HG03571 (cell line): Measurements from ENCODE around the gene THEMIS.
"Not testable (repeated sequence)": the region's sequence is repeated elsewhere in the genome, so short reads cannot be mapped to it uniquely, and the experiment has no call there.

ENCODE experiments used
- ATAC-seq: cut with Tn5 transposase; IDR thresholded peaks from one replicate; pipeline ENCODE4 v1.9.1; 2021; ENCODE audit not compliant: unreplicated experiment

Gene THEMIS

DNA sequence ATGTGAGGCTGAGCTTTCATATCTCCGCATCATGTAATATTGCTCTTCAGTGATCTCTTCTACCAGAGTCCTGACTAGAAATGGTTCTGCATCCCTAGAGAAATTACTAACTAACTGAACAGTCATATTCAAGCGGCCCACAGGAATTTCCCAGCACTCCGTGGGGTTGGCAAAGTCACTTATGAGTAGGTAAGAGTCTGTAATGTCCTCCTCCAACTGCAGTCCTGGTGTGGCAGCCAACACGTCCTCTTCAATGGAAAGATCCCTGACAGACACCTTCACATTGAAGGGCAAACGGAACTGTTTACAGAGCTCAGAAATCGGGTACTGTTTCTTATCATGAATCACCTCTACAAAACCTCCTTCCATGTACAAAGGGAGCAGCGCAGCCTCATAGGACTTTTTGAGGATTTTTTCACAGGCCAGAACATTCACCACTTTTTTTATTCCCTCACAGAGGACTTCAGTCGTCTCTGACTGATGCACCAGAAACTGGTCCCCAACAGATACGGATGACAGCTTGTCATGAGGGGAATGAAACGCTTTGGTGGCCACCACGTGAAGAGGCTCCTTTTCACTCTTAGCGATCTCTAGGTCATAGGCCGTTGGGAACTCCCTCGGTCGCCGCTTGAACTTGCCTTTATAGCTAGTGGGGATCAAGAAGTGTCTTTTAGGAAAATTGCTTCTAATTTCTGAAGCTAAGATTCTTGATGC lies 87.7 kb downstream of the THEMIS start:
- ATAC-seq: no peak

DNA sequence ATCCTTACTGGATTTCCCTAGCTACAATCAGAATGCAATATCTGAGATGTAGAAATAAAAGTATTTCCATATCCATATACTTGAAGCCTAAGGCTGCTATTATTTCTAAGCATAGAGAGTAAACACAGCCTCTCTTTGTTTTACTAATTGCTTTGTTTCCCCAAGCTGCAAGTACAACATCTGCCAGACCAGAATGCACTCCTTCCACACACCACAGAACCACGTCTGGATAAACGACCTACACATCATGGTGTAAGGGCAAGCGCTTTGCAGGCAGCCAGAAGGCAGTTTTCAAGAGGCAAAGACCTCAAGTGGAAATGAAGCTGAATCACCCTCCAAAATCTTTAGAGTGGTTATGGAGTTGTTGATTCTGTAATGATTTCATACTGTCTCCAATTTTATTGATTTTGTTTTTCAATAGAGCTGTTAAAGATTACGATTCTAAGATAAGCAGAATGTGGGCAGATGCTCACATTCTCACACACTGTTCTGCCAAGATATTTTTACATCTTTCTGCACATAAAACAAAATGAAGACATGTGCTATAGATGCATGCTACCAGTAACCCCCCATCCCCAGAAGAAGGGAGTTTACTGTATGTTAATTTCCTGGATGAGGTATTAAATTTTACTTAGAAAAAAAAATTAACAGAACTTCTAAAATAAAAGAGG lies 88.8 kb downstream of the THEMIS start:
- no peak for ATAC-seq

DNA sequence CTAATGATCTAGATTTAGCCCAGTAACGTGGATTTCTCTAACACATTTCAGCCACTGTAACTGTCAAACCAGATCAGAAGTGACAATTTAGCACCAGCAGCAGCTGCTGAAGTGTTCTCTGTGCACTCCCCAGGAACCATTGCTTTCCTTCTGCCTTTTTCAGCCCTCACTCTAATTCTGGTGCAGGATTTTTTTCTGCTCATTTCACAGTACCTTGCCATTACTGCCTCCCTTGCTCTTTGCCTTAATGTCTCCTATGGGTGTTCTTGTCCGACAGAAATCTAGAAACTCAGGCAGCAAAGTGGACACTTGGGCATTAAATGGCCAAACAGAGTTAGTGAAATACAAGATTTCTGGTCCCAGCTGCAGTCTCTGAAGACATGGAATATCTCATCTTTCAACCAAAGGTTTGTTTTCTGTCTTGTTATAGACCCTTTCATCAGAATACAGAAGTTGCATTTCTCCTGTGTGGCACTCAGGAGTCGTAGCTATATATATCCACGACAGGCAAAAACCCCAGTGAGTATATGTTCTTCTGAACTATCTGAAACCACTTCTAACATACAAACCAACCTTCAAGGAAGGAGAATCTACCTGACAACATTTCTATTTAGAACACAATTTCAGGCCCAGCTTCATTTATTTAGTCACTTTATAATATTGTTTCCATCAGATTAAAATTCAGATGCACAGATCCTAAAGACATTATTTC lies 92.9 kb downstream of the THEMIS start:
- no peak for ATAC-seq

DNA sequence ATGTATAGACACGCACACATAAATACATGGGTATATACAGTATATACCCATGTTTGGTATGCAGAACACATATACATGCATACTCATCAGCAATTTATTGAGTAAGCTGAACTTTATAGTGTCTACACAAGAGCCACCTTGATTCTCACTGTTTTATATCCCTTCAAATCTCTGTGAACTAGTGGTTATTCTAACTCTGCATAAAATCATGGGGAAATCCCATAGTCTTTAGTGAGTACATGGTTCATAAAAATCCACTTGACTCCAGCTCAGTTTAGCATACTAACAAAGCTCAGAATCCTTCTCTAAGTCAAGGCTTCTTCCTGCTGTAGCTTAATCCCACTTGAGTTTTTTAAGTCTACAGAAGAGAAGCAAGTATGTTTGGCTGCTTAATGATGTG lies 104.1 kb downstream of the THEMIS start:
- ATAC-seq: no peak

DNA sequence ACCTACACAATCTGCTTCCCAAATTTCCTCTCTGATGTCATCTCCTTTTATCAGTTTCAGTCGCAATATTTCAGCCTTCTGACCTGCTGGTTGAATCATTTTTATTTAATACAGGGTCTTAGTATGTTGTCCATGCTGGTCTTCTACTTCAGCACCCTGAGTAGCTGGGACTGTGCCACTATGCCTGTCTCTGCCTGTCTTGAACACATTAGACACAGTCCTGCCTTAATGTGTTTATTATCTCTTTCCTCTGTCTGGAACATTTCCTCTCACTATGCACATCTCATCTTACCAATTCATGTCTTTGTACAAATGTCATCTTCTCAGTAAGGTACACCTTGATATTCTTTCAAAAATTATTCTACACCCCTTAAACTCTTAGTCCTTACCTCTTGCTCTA lies 106.5 kb downstream of the THEMIS start:
- no peak for ATAC-seq

DNA sequence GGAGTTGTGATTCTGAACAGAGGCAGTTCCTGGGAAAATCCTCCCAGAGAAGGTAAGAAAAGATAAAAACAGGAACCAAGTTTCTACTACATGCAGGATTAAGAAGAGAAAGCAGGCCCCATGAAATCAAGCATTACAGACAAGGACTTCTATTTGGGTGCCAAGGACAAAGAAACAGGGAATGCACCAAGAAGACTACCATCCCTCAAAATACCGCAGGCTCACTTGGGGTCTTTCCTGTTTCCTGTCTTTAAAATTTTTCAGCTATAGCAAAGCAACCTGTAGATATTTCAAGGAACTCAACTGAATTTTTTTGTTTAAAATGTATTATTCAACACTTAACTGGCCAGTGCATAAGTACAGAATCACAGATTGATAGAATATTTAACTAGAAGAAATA lies 107.5 kb downstream of the THEMIS start:
- no peak for ATAC-seq

DNA sequence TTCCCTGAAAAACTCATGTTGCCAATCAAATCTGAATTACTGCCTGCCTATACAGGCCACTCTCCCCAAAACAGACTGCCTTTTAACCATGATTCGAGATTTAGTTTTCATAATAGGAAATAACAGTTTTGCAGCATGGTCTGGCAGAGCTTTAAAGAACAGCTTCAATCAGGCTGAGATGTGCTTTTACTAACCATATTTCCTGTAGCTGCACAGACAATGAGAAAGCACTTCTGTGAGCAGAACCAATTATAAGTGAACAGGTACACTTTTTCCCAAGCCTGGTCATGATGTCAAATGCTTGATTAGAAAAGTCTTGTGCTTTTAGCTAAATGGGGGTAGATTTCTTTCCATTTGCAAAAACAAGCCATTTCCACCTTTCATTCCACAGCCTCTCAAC lies 108.2 kb downstream of the THEMIS start:
- ATAC-seq: no peak

DNA sequence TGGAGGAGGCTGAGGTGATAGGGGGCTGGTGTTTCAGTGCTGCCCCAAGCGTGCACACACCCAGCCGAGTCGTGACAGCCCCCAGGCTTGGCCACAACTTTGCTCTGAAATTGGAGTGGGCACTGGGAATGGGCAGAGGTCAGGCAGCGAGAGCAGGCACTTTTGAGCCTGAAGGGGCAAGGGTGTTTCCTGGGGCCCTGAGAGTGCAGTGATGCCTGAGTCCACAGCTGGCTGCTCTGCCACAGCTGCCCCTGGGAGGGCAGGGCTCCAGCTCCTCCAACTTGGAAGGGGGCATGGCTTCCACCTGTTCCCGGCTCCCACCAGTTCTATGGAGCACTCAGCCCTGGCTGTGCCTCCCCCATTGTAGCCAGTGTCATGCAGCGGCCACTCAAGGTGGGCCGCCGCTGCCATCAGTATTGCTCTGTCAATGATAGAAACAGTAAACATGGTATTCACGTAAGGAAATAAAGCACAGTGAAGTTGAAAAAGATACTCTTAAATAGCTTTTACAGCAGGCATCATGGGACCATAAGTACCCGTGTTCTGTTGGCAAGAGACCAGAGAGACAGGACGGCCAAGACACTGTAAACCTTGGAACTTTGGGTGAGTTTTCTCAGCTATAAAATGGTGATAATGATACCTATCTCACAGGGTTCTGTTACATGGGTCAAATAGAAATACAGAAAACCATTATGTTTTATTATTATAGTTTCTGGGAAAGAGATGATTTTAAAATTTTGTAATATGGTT lies 108.9 kb downstream of the THEMIS start:
- no peak for ATAC-seq

DNA sequence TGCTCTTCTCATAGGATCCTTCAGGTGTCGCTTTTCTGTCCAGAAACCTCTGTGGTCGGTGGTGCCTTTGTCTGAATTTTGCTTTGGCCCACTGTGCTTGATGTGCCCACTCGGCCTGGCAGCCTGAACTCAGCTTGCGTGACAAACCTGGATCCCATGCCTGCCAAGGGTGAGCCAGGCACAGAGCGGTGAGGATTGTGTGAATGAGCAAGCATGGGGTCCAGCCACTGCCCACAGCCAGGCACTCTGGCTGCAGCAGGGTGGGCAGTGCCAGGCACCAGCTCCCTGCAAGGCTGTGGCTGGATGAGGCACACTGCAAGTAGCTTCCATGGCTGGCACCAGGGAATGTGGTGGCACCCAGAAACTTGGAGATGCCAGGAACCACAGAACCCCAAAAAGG lies 110.3 kb downstream of the THEMIS start:
- ATAC-seq: no peak

DNA sequence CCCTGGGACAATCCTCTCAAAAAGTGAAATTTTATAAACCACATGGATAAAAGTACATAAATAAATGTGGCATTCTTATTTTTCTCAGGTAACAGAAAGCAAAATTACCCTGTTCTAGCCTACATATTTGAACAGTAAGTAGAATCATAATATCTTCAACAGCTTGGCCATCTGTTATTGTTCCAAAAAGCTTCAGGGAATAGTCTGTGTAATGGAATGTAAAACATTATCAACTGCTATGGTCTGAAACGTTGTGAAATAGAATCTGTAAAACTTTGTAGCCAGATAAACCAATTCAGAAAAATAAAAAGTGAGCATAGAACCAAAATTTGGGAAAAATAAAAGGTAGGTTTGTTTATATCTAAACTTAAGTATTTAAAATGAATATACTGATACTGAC lies 114.7 kb downstream of the THEMIS start:
- no peak for ATAC-seq

DNA sequence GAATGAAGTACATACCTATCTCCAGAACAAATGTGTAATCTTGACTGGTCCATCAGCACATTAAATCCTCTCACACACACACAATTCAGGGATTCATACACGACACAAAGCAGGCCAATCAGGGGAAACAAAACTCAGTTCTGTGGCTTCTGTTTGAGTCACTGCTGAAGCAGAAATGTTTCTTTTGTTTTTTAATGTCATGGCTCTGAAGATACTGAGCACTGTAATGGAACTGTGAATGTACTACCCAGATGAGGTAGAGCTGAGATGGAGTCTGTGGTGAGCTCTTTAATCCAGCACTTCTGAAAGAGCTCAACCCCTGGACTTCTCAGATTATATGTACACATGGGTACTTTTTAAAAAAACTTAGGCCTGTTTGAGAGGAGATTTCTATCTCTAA lies 116.4 kb downstream of the THEMIS start:
- no peak for ATAC-seq

DNA sequence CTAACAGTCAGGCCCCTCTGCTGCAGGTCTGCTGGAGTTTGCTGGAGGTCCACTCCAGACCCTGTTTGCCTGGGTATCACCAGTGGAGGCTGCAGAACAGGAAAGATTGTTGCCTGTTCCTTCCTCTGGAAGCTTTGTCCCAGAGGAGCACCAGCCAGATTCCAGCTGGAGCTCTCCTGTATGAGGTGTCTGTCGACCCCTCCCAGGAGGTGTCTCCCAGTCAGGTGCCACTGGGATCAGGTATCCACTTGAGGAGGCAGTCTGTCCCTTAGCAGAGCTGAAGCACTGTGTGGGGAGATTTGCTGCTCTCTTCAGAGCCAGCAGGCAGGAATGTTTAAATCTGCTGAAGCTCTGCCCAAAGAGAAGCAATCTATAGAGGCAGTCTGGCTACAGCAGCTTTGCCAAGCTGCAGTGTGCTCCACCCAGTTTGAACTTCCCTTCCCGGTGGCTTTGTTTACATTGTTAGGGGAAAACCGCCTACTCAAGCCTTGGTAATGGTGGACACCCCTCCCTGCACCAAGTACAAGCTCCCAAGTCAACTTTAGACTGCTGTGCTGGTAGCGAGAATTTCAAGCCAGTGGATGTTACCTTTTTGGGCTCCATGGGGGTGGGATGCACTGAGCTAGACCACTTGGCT lies 119.1 kb downstream of the THEMIS start:
- not testable (repeated sequence) for ATAC-seq

DNA sequence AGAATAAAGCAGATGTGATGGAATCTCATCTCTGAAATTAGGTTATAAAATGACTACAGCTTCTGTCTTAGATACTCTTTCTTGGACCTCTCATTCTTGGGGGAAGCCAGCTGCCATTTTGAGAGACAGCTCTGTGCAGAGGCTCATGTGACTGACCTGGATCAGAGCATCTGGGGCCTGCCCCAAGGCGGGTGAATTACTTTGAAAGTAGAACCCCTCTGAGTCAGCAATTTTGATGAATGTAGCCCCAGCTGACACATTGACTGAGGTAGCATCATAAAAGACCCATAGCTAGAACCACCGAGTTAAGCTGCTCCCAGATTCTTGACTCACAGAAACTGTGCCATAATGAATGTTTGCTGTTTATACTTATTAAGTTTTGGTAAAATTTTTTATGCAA lies 124.5 kb downstream of the THEMIS start:
- ATAC-seq: no peak

DNA sequence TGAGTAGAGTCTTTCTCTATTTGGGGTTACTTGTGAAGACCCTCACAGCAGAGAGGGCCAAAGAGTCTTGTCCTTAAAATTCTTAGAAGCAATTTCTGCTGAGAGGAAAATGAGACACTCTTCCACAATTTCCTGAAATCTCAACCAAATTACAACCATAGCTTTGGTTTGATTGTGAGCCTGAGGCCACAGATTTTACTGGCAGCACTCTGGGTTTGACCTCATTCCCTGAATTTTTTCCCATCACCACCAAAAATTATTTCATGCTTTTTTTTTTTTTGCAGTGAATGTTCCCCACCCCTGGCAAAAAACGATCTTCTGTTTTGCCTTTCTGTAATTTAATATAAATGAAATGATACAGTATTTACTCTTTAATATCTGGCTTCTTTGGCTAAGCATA lies 125.5 kb downstream of the THEMIS start:
- ATAC-seq: no peak

DNA sequence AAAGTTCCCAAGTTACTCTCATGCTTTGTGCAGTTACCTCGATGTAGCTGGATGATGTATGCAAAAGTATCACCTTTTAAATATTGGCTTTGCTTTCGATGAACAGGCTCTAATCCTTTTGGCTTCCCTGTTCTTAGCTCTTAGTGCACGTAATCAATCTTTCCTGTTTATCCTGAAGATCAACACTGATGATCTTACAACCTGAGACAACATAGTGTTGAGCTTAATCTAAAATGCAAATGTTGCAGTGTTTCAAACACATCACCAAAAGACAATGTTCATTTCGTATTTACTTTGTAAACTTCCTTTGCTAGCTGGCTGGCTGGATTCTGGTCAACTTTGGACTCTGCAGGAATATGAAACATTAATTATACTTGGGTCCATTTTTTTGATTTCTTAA lies 132.1 kb downstream of the THEMIS start:
- ATAC-seq: no peak

DNA sequence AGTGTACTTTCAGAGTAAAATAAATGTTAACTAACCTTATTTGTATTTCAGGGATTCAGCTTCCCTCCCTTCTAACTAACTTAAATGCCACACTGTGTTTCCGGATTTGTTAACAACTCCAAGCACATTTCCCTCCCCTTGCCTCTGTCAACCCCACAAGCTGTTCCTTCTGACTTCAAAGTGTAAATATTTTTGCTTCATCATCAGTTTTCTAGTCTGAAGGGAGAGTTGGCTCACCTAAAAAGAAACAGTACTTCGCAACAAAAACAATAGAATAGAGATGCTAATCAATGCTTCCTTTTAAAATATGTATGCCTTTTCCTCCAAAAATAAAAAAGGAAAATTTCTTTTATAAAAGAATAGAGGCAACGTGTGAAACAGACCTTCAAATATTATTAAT lies 132.6 kb downstream of the THEMIS start:
- ATAC-seq: no peak

DNA sequence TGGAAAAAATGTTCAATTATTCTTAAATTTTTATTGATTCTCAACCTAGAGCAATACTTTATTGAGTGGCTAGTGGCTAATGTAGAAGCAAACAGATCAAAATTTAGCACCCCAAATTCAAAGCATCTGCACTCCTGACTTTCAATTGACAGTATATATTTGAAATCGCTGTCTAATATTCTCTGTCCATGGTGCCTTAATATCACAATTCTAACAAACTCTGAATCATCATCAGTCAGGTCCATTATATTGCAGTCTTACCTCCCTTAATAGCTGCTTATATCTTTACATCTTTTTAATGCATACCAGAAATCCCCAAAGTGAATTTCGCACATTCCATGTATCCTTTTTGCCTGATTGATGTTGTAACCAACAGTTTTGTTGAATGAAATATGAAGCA lies 134.9 kb downstream of the THEMIS start:
- no peak for ATAC-seq

DNA sequence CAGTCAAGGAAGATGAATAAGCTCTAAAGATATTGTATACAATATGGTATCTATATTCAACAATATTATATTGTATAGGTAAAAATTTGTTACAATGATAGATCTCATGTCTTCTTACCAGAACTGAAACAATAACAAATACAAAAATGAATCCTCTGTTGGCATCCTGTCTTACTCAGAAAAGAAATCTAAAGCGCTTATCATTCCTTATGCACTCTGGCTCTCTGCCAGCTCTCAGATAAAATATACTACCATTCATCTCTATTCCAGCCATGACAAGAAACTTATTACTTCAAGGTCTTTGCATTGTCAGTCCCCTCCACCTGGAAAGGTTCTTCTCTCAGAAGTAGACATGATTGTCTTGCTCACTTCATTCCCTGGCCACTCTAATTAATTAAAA lies 138.6 kb downstream of the THEMIS start:
- ATAC-seq: no peak

DNA sequence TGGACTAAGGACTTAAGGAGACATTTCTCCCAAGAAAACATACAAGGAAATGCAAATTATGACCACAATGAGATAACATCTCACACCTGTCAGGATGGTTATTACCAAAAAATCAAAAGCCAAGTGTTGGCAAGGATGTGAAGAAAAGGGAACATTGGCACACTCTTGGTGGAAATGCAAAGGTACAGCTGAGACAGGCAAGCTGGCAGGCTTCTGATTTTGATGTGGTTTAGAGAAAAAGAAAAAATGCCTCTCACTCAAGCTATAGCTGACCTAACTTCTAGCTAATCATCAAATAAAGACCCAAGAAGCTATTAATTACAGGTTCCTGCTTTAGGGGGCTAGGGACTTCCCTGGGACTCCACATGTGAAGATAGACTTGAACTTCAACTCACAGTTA lies 139.8 kb downstream of the THEMIS start:
- ATAC-seq: no peak

DNA sequence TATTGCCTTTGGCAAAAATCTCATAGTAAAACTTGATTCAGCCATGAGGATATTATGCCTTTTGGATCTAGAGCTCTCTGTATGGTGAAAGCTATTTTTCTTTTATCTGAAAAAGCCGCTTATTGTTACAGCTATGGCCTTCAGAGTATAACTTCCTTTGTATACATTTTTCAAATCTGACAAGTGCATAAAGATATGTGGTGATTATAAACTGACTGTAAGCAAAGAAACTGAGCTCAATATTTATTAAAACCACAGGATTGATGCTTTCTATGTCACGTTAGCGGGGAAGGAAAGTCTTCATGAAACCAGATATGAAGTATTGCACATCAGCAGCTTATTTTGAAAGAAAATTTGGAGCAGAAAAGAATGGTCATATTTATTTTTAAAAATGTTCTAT lies 151.8 kb downstream of the THEMIS start:
- no peak for ATAC-seq

DNA sequence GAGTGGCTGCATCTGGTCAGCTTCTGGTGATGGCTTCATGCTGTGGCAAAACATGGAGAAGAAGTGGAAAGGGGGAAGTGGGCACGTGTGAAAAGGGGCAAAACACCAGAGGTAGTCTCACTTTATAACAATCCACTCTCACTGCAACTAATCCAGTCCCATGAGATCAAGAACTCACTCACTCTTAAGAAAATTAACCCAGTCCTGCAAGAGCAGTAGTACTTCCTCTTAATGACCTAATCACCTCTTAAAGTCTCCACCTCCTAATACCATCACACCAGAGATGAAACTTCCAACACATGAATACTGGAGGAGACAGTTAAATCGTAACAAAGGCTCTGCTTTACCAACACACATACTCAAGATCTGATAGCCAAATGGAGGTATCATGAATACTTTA lies 152.6 kb downstream of the THEMIS start:
- no peak for ATAC-seq
